ENCODE results near the gene NDUFB2. TPM values are rescaled to one million over a fixed set of nuclear protein-coding genes. Genes with fewer than 3 reads are reported as not detected.

The NDUFB2 gene
- total and polyA plus RNA-seq, 7 experiments from 2014 or later: 88.3 to 507 (median 94.9) TPM

DNA sequence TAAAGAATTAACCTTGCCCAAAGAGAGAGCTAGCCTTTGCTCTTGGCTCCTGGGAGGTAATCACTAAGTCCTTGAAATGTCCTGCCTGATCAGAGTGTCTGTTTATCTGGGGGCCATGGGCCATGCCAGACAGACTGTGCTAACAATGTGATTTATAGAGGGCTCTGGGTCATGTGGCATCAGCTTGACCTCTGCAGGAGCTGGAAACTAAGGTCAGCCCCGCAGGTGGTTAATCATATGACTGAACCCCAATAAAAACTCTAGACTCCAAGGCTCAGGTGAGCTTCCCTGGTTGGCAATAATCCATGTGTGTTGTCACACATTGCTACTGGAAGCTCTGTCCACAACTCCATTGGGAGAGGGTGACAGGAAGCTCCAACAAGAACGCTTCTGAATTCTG is 47.5 kb downstream of the NDUFB2 start:
- no peaks in the 10 kb centered on the region for H3K27me3 Mint-ChIP-seq
- no peak overlapping the region for H3K27ac Mint-ChIP-seq
- POLR2A ChIA-PET: no interaction called here
- H3K4me3 ChIP-seq (ENCODE audit: low read length): no peak overlapping the region
- H3K4me1 Mint-ChIP-seq: peaks cover 0 to 5% (median 0%) of the 10 kb centered on the region in 7 donors
- H3K27ac ChIP-seq (ENCODE audit: low read depth, low read length): no peak overlapping the region
- no peaks in the 10 kb centered on the region for H3K9me3 ChIP-seq (ENCODE audit: control insufficient read depth in 2 of 3, low read length in 3 of 3)
- H3K36me3 ChIP-seq (ENCODE audit: control insufficient read depth in 2 of 3, insufficient read depth in 3 of 3, low read length in 3 of 3): peaks cover 0 to 14% (median under 1%) of the 10 kb centered on the region in 3 experiments
- CTCF ChIA-PET: no interaction called here
- ATAC-seq: no peak
- no peaks in the 10 kb centered on the region for H3K4me1 ChIP-seq (ENCODE audit: control insufficient read depth in 2 of 2, insufficient read depth in 2 of 2, low read length in 2 of 2)
- DNase-seq: no peak
- intact Hi-C loops (cut with micrococcal nuclease): no loop called here
- peaks cover 8 to 46% (median 14%) of the 10 kb centered on the region in 5 donors for H3K36me3 Mint-ChIP-seq
- peaks cover 0 to 3% (median 0%) of the 10 kb centered on the region in 11 donors for H3K9me3 Mint-ChIP-seq
- no peak overlapping the region for H3K4me3 Mint-ChIP-seq
- H3K27me3 ChIP-seq (ENCODE audit: control insufficient read depth in 2 of 2, insufficient read depth in 2 of 2, low read length in 2 of 2): no peaks in the 10 kb centered on the region

DNA sequence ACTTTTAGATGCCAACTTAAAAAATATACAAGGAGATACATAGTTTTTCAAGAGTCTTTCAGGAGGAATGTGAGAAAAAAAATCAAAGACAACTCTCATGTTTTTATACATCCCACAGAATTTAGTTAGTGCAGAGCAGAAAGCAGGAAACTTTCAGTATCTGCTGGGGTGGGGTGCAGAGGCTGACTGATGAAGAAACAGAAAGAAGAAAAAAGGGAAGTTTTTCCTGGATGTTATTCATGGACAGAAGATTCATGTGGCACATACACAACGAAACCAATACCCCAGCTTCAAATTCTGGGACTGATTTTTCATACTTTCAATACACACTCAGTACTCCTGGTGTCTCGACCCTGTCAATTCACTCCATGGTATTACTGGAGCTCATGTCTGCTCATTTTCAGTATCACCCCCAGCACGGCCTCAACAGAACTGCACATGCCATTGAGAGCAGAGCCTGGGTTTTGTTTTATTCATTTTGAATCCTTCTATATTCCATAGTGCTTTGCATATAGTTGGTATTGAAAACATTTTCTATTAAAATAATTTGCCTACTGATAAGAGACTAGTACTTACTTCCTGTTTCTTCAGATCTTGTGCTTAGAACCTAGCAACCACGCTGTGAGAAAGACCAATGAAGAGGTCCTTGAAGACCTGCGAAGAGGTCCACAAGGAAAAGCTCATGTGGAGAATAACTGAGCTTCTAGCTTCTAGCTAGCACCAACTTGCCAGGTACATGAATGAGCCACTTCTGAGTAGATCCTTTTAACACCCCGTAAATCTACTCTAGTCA is 49.0 kb downstream of the NDUFB2 start:
- no peak overlapping the region for H3K4me3 ChIP-seq (ENCODE audit: low read length)
- ChIA-PET POLR2A (interaction anchor here (0.7 kb wide), 1 partner anchor 131 kb away, joined by 3 read pairs; no protein-coding TSS in a partner anchor), CTCF (interaction anchor here (1.3 kb wide), 1 partner anchor 22 kb away, joined by 3 read pairs; no protein-coding TSS in a partner anchor)
- Mint-ChIP-seq H3K36me3 (peaks cover 7 to 44% (median 14%) of the 10 kb centered on the region in 5 donors), H3K9me3 (peaks cover 0 to 3% (median 0%) of the 10 kb centered on the region in 11 donors), H3K4me1 (peaks cover 0 to 5% (median 0%) of the 10 kb centered on the region in 7 donors), H3K27me3 (no peaks in the 10 kb centered on the region), H3K27ac (peak overlapping the region in 5 of 9 donors; percentile 9 to 86 (median 52)), H3K4me3 (no peak overlapping the region)
- no peaks in the 10 kb centered on the region for H3K4me1 ChIP-seq (ENCODE audit: control insufficient read depth in 2 of 2, insufficient read depth in 2 of 2, low read length in 2 of 2)
- H3K27me3 ChIP-seq (ENCODE audit: control insufficient read depth in 2 of 2, insufficient read depth in 2 of 2, low read length in 2 of 2): no peaks in the 10 kb centered on the region
- ATAC-seq: no peak
- H3K27ac ChIP-seq (ENCODE audit: low read depth, low read length): no peak overlapping the region
- no peak for DNase-seq
- peaks cover 0 to 12% (median 0%) of the 10 kb centered on the region in 3 experiments for H3K36me3 ChIP-seq (ENCODE audit: control insufficient read depth in 2 of 3, insufficient read depth in 3 of 3, low read length in 3 of 3)
- no peaks in the 10 kb centered on the region for H3K9me3 ChIP-seq (ENCODE audit: control insufficient read depth in 2 of 3, low read length in 3 of 3)
- intact Hi-C loops (cut with micrococcal nuclease): no loop called here

DNA sequence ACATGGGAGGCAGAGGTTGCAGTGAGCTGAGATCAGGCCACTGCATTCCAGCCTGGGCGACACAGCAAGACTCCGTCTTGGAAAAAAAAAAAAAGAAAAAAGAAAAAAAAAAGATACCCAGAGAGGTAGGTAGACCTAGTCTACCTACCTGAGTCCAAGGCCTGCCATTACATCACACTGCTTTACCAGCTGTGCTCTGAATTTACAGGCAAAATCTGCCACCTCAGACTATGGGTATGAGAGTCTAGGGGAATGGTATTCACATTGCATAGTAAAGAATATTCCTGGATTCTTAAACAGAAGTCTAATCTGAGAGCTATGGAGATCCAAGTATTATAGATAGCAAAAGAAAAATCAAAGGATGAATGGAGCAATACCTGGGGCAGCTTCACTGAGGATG is 50.2 kb downstream of the NDUFB2 start:
- H3K9me3 ChIP-seq (ENCODE audit: control insufficient read depth in 2 of 3, low read length in 3 of 3): no peaks in the 10 kb centered on the region
- peaks cover 0 to 12% (median 0%) of the 10 kb centered on the region in 3 experiments for H3K36me3 ChIP-seq (ENCODE audit: control insufficient read depth in 2 of 3, insufficient read depth in 3 of 3, low read length in 3 of 3)
- H3K4me1 Mint-ChIP-seq: peaks cover 0 to 5% (median 0%) of the 10 kb centered on the region in 7 donors
- POLR2A ChIA-PET: interaction anchor here (0.6 kb wide), 1 partner anchor 173 kb away, joined by 4 read pairs; no protein-coding TSS in a partner anchor
- peaks cover 7 to 40% (median 14%) of the 10 kb centered on the region in 5 donors for H3K36me3 Mint-ChIP-seq
- H3K4me3 ChIP-seq (ENCODE audit: low read length): no peak overlapping the region
- intact Hi-C loops (cut with micrococcal nuclease): no loop called here
- H3K4me3 Mint-ChIP-seq: no peak overlapping the region
- no peak overlapping the region for H3K27ac ChIP-seq (ENCODE audit: low read depth, low read length)
- CTCF ChIA-PET: interaction anchor here (1.3 kb wide), 1 partner anchor 23 kb away, joined by 3 read pairs; no protein-coding TSS in a partner anchor
- H3K27ac Mint-ChIP-seq: no peak overlapping the region
- no peak for ATAC-seq
- H3K9me3 Mint-ChIP-seq: peaks cover 0 to 3% (median 0%) of the 10 kb centered on the region in 11 donors
- H3K27me3 Mint-ChIP-seq: no peaks in the 10 kb centered on the region
- H3K27me3 ChIP-seq (ENCODE audit: control insufficient read depth in 2 of 2, insufficient read depth in 2 of 2, low read length in 2 of 2): no peaks in the 10 kb centered on the region
- DNase-seq: no peak
- no peaks in the 10 kb centered on the region for H3K4me1 ChIP-seq (ENCODE audit: control insufficient read depth in 2 of 2, insufficient read depth in 2 of 2, low read length in 2 of 2)

- Histone ChIP-seq H3K27me3 (ENCODE audit: control insufficient read depth in 2 of 2, insufficient read depth in 2 of 2, low read length in 2 of 2) (no peaks in the 10 kb centered on the region), H3K4me1 (ENCODE audit: control insufficient read depth in 2 of 2, insufficient read depth in 2 of 2, low read length in 2 of 2) (no peaks in the 10 kb centered on the region), H3K36me3 (ENCODE audit: control insufficient read depth in 2 of 3, insufficient read depth in 3 of 3, low read length in 3 of 3) (peaks cover 0 to 19% (median 4%) of the 10 kb centered on the region in 3 experiments), H3K9me3 (ENCODE audit: control insufficient read depth in 2 of 3, low read length in 3 of 3) (no peaks in the 10 kb centered on the region), H3K4me3 (ENCODE audit: low read length) (no peak overlapping the region), H3K27ac (ENCODE audit: low read depth, low read length) (no peak overlapping the region)
- H3K9me3 Mint-ChIP-seq: no peaks in the 10 kb centered on the region
- ChIA-PET POLR2A (no interaction called here), CTCF (no interaction called here)
- no peak overlapping the region for H3K4me3 Mint-ChIP-seq
- DNase-seq: no peak
- H3K36me3 Mint-ChIP-seq: peaks cover 4 to 38% (median 14%) of the 10 kb centered on the region in 5 donors
- intact Hi-C loops (cut with micrococcal nuclease): no loop called here
- no peaks in the 10 kb centered on the region for H3K27me3 Mint-ChIP-seq
- peak overlapping the region in 1 of 9 donors; percentile 12 for H3K27ac Mint-ChIP-seq
- no peak for ATAC-seq
- no peaks in the 10 kb centered on the region for H3K4me1 Mint-ChIP-seq
These were observed 56.0 kb downstream of the NDUFB2 start for GRCh38 chr7:140752533-140752932.

GRCh38 chr7:140754506-140754905 is 58.0 kb downstream of the NDUFB2 start:
- no peaks in the 10 kb centered on the region for H3K9me3 ChIP-seq (ENCODE audit: control insufficient read depth in 2 of 3, low read length in 3 of 3)
- peaks cover 0 to 13% (median 4%) of the 10 kb centered on the region in 3 experiments for H3K36me3 ChIP-seq (ENCODE audit: control insufficient read depth in 2 of 3, insufficient read depth in 3 of 3, low read length in 3 of 3)
- Mint-ChIP-seq H3K36me3 (peaks cover 5 to 42% (median 10%) of the 10 kb centered on the region in 5 donors), H3K4me1 (no peaks in the 10 kb centered on the region), H3K4me3 (no peak overlapping the region), H3K27me3 (no peaks in the 10 kb centered on the region), H3K27ac (peak overlapping the region in 1 of 9 donors; percentile 62), H3K9me3 (no peaks in the 10 kb centered on the region)
- ATAC-seq (no peak), DNase-seq (no peak)
- POLR2A ChIA-PET: no interaction called here
- no peak overlapping the region for H3K4me3 ChIP-seq (ENCODE audit: low read length)
- CTCF ChIA-PET: no interaction called here
- H3K27me3 ChIP-seq (ENCODE audit: control insufficient read depth in 2 of 2, insufficient read depth in 2 of 2, low read length in 2 of 2): no peaks in the 10 kb centered on the region
- intact Hi-C loops (cut with micrococcal nuclease): no loop called here
- H3K4me1 ChIP-seq (ENCODE audit: control insufficient read depth in 2 of 2, insufficient read depth in 2 of 2, low read length in 2 of 2): no peaks in the 10 kb centered on the region
- no peak overlapping the region for H3K27ac ChIP-seq (ENCODE audit: low read depth, low read length)

Other genes starting within 250 kb of the NDUFB2 start
- 100 to 1,000 TPM in 4 of 5 experiments, 10 to 100 TPM in 1; 85.1 to 162 (median 144) TPM for gene MKRN1, start 217.2 kb upstream of the NDUFB2 start, total RNA-seq
- 100 to 1,000 TPM; 117 to 136 TPM for gene MKRN1, start 217.2 kb upstream of the NDUFB2 start, polyA plus RNA-seq
- not detected for gene DENND2A, start 55.9 kb upstream of the NDUFB2 start, total RNA-seq
- not detected for gene DENND2A, start 55.9 kb upstream of the NDUFB2 start, polyA plus RNA-seq
- gene ADCK2, start 23.8 kb upstream of the NDUFB2 start, total RNA-seq: 10 to 100 TPM; 15.2 to 19.0 (median 18.3) TPM
- 10 to 100 TPM; 32.2 to 34.2 TPM for gene ADCK2, start 23.8 kb upstream of the NDUFB2 start, polyA plus RNA-seq
- gene BRAF, start 228.2 kb downstream of the NDUFB2 start, total RNA-seq: 10 to 100 TPM; 25.8 to 58.7 (median 49.7) TPM
- gene BRAF, start 228.2 kb downstream of the NDUFB2 start, polyA plus RNA-seq: 10 to 100 TPM; 11.2 to 13.9 TPM